Stimulated activated CD8-positive, alpha-beta memory T cell treated with anti-CD3 and anti-CD28 coated beads, Interleukin-4, amount 100 ng/mL, for 24 hours (primary cell): ENCODE data around the gene SMPX.

Source experiments
- DNase-seq: peaks from one replicate; pipeline ENCODE4 v3.0.0-alpha.2; 2020; ENCODE audit warnings: low read depth

SMPX gene

DNA sequence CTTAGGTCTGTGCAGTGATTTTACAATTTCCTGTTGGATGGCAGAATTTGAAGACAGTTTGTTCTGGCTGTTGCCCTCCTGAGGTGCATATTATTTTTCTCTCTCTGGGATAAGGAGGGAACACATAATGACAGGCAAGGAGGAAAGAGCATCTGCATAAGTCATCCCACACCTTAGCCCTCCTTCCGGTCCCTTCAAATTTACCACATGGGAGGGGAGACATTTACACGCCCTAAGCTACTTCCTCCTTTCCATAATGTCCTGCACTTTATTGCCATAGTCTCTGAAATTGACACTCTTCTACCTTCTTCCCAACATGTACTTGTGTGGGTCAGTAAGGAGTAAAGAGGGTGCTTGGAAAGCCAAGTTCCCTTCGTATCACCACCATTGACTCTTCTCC, 13.9 kb downstream of the SMPX start:
- DNase-seq, result no peak

DNA sequence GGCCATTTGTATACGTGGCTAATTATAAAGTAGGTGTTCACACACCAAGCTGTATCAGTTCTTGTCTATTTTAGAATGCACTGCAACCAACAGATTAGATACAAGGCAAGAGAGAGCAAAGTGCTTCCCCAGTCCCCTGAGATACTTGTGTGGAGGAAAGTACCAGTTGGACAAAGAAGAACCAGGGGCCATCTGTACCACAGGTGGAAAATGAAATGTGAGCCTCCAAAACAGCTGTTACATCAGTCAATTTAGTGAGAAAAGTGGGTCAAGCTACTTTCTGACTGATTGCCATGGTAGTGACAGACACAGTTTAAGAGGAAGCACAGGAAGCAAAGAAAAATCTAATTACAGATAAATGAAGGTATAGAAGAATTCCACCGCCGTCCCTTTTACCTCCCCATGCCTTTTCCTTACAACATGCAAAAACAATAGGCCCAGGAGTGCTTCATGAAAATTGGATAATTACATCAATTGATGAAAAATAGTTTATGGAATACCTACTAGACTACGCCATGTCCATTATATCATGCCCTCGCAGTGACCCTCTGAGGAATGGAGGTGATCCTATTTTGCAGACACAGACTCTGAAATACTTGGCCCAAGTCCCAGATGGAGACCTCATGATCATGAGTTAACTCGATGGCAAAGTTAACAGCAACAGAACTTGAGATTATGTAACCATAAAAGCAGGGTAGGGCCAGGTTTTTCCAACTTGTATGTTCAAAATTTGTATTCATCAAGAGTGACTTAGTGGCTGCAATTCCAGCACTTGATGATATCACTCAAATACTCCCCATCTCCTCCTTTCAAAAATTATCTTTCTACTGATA, 15.8 kb downstream of the SMPX start:
- DNase-seq, result no peak

DNA sequence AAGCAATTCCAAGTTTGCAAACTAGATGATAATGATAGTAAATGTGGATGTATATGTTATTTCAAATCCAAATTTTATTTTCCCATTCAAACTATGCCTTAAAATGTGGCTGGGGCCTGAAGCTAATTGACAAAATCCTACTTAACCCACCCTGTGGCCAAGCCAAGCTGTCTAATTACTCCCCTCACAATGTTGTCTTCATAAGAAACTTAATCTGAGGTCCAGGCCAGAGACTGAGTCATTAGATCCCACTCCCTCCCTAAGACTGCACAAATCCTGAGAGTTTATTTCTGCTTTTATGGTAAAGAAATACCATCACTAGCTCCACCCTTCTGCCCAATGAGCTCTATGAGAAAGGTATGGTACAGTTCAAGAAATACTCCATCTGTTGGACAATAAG, 16.6 kb downstream of the SMPX start:
- no peak for DNase-seq

DNA sequence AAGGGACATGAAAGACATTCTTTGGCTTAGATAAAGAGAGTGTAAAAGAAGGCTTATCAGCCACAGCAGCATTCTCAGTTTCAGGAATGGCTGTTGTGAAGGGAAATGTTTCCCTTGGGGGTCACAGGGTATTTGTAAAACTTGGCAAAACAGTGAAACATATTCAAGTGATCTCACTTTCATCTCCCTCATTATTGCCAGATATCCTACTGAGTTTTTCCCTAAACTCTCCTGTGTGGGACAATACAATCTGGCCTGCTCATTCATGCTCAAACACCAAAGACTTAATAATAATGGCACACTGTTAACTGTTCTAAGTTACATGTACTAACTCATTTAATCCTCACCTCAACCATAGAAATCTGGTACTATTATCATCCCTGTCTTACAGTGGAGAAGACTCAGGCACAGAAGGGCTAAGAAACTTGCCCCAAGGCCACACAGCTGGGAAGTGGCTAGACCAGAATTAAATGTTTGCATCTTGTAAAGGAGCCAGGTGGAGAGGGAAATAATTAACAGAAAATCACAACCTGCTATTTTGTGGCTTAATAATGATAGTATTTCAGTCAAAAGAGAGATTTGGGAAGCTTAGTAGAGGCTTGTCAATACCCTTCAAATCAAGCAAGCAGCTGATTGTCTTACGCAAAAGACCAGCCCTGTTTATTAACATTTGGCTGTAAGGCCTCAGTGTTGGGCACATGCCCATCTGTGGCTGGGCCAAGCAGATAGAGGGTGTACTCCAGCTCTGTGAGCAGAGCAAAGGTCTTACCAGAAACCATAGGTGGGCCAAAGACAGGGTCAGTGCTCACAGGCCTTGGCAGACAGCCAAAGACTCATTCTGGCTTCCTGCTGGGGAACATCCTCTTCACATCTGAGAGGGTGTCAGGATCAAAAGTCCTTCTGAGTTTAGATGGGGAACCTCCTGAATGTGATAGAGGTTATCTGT, 17.3 kb downstream of the SMPX start:
- no peak for DNase-seq

DNA sequence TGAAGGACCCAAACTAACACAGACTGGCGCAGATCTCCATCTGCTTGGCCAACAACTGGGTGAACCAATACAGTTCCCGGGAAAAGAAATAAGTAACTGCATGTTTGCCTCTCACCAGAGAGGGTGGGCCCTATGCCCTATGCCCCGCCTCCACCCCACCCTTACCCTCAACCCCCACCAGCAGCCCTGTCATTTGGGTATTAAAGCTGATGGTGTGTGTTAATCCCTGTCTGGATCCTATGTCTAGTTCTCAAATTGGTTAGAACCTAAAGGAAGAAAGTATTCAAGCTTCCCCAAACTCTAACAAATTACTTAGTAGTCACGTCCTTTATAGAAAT, 19.0 kb downstream of the SMPX start:
- no peak for DNase-seq

DNA sequence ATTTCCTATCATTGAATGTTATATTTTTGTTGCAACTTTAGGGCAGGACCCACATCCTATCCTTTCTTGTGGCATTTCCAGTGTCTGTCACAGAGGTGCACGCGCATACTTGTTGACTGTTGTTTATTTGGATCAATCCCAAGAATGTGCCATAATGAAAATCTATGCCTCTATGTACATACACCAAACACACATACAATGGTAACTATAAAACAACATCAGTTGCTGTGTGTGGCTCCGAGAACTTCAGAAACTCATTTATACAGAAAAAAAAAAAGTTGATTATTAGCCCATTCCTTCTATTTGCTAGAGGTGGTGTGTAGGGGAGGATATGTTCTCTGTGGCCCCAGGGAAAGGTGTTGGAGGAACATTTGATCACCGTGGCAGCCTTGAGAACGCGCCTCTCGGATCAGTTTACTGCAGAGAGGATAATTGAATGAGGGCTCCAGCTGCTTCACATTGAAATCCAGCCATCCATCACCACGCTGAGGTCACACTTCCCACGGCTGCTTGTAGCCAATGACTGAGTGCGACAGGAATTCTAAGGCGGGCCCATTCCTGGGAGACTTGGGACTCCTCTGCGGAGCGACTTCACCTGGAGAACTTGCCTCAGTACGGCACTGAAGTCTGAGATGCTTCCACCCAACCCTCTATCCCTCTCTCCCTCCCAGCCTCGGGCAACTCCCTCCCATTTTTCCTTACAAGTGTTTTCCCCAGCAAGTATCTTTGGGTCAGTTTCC, 19.5 kb downstream of the SMPX start:
- DNase-seq, result no peak

DNA sequence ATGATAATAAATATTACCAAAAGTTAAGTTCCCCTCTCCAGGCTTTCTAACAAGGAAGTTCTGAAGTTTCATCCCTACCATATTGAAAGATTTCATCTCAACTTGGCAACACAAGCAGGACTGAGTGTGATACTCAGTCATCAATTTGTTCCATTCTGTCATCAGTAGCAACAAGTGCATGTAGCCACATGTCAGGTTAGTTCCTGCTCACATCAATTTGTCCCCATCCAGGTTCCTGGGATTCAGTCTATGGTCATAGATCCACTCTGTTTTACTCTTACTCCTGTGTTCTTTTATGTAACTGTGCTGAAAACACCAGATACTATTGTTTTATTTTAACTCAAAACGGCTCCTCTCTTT, 22.2 kb downstream of the SMPX start:
- DNase-seq, result no peak

DNA sequence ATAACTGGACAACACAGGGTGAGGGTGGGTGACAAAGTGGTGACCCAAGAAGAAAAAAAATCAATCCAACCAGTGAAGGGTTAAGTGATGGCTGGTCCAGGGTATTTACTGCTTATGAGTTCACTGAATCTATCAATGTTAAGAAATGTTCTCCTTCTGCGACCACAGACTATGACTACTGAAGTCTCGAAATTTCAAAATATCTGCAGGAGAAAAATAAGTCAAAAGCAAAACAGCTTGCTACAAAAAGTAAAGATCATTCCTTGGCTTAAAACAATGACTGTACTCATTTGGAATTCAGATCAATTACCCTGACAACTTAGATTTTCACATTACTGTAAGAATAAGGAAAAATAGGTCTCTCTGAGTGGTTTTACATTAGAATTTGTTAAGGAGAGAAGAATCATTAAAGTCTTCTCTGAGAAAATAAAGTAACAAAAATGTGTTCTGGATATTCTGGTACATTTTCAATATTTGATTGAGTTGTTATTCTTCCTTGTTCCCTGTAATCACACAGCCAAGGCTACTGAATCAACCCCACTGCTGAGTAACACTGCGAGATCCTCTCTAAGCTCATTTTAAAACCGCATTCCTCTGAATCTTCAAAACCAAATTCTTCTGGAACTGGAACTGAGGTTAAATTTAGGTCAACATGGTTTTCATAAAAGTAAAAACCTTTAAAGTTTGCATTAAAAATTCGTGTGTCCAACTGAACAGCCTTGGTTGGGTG, 22.7 kb downstream of the SMPX start:
- no peak for DNase-seq

DNA sequence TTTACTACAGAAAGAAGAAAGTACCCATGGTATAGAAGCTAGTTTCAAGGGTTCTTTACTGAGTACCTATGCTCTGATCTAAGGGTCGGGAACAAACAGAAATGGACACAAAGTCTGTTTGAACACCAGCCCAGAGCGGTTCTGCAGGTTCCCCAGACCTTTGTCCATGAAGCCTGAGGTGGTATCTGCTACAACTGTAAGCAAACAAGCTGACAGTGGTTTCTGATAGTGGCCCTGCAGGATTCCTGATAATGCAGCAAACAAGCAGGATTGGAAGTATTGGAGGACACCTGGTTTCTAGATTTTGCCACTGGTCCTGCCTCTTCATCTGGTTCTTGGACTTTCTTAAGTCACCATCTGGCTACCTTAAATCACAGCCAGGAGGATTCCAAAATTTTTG, 23.7 kb downstream of the SMPX start:
- DNase-seq, result no peak

DNA sequence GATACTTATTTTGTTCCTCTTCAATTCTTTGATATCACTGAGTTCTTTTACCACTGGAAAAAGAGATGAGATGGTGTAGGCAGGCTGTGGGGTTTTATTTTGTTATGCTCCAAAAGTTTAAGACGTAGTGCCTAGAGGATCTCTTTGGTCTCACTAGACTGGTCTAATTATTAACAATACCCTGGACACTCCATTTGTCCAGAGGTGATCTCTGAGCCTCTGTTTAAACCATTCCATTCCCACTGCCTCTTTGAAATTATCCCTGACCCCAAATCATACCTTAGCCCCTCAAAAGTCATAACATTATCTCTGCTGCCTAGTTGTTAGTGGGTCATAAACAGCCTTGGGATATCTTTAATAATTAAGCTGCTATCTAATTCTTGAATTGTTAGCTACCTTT, 24.2 kb downstream of the SMPX start:
- DNase-seq, result no peak

DNA sequence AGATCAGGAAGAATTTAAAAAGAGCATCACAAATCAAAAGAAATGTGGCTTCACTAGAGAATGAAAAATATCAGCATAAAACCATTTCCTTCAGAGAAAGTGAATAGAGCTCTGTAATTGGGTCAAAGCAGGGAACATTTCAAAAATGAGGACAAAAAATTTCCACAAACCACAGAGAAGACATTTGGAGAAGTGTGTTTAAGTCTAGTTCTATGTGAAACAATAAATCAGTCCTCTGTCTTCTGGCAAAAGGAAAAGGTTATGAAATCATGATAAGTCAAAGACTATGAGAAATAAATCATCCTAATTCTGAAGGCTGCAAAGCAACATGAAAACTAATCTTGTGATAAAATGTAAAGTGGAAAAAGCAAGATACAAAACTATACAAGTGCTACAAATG, 27.9 kb downstream of the SMPX start:
- DNase-seq, result no peak

DNA sequence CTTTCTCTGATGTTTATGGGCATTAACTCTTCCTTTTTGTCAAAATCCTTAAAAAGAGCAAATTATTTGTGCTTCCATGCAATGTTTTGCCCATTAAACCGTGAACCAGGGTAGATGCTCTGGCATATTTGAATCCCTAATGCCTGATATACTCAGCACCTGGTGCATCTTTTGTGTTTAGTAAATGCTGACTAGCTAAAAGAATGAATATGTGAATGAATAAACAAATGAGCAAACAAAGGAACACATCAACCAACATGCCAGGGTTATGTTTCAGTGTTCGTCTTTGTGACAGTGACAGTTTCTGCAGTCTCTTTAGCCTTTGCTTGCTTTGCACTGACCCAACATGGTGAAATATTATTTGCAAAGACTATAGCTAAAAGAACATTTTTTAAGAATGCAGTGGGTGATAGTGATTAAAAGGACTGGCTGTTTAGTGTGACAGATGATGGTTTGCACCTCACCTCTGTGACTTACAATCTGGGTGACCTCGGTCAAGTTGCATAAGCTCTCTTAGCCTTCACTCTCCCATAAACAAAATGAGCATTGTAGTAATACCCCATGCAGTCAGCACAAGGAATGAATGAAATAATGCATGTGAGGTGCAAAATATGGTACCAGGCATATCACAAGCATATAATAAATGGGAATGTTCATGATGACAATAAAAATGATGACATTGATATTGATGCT, 29.5 kb downstream of the SMPX start:
- no peak for DNase-seq

DNA sequence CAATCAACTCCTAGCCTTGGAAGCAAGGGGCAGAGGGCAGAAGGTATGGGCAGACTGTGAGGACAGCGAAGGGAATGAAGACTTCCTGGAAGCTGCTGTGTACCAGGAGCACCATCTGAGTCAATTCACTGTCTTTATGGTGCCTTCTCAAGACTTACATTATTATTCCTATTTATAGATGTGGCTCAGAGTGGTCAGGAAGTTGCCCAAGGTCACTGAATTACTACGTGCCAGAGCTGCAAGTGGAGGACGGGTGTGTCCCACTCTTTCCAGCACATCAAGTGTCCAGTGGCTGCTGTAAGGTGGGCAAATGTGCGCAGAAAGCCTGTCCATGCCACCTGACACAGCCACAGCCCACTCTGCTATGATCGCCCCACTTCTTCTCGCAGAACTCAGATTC, 32.0 kb downstream of the SMPX start:
- DNase-seq, result no peak

DNA sequence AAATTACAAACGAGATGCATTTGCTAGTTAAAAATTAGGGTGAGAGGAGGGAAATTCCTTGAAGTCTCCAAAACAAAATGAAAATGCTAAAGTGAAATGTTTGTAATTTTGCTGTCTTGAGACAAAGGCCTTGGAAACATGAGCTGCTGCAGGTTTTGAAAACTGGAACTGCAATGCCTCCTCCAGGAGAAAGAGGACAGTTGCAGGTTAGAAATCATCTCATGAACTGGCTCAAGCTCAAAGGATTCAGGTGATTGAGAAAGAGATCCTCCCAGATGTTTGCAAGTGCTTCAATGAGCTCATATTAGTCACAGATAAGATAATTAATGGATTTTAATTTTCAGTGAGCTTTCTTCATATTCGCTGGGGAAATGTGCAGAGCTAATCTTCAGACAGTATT, 32.4 kb downstream of the SMPX start:
- DNase-seq, result no peak

DNA sequence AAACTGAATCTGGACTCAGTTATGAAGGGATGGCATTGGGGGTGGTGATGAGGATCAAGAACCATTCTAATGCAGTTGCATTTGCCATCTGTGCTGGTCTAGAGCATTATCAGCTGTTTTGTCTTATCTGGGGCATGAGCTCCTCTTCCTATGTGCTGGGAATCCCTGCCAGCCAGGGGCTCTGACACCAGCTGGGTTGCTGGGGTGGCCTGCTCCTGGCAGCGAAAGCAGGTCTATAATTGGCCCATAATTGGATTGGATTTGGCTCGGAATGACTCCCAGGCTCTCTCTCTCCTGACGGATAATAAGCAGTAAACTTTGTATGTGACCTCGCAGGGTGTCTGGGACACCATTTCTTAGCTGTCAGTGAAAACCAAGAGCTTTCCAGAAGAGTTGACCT, 34.1 kb downstream of the SMPX start:
- DNase-seq, result no peak

DNA sequence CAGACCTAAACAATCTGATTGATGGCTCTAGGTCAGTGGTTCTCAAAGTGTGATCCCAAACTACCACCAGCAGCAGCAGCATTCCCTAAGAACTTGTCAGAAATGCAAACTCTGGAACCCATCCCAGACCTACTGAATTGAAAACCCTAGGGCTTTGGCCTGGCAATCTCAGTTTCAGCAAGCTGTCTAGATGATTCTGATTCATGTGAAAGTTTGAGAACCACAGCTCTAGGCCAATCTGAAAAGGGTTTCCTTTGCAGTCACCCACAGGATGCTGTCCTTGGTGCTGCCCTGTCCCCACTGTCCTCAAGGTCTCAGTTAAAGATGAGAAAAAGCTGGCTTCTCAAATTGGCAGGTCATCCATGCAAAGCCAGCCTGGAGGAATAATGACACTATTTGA, 34.8 kb downstream of the SMPX start:
- DNase-seq, result no peak

DNA sequence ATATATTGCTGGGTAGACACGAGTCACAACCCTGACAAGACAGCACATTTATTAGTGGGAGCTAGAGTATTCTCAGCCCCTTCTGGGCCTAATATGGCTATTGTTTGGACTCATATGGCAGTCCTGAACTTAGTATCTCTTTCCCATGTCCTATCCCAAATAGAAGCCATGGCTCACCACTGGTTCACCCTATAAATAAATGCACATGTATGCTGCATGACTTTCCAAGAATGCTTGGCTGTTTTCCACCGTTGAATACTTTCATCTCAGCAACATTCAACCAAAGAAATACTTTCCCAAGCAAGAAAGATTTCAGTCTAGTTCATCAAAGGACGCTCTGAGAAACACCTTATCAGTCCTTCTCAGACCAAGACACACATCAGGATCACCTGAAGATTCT, 36.7 kb downstream of the SMPX start:
- no peak for DNase-seq

DNA sequence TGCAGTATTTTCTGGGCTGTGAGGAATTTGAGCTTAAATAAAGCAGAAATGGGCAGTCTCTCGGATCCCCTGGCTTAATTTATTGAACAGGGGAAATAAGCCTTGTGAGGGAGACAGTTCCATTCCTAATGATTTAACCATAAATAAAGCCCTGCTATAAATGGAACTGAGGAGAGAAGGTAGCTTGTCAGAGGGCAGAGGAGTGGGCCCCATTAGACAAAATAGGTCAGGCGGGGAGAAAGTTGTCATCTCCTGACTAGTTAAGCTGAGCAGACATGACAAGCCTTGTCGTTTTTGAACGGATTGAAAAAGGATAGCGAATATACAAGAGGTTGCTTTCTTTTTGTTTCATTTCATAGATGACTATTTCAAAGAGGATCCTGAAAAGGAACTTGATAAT, 39.3 kb downstream of the SMPX start:
- DNase-seq, result no peak

DNA sequence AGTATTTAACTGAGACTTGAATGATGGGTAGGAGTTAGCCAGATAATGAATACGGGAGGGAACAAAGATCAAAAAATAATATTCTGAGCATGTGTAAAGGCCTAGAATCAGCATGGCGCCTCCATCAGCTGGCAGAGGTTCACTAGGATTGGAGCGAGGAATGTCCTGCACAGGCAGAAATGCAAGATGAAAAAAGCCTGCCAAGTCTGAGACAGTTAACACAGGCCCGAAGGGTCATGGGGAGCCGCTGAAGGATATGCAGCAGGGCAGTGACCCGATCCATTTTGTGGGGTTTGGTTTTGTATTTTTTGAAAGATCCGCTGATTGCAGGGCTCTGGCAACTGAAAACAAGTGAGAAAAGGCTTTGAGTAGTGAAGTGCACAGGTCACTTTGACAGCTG, 40.1 kb downstream of the SMPX start:
- no peak for DNase-seq

DNA sequence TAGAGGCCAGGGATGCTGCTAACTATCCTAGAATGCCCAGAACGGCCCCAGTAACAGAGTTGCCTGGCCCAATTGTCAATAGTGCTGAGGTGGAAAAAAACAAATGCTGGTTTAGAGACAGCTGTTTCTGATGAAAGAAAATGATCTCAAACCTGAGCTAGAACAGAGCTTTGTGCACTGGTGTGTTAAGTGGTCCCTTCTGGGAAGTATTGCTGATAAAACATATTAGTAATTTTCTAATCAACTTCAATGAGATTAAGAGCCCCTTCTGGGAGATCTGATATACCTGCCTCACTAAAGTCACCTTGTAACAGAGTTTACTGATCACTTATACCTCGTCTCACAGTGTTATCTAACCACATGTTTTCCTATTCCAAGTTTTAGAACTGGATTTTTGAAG, 42.1 kb downstream of the SMPX start:
- no peak for DNase-seq

DNA sequence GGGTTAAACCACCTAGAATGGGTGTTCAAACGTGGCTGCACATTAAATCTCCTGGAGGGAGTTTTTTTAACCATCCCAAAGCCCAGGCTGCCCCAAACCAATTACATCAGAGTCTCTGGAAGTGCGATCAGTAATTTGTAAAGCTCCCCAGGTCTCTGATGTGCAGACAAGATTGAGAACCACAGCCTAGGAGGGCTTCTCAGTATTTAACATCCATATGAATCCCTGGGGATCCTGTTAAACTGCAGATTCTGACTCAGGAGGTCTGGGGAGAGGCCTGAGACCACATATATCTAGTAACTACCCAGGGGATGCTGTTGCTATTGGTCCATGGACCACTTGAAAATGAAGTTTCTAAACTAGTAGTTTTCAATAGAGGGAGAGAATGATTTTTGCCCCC, 42.6 kb downstream of the SMPX start:
- no peak for DNase-seq

DNA sequence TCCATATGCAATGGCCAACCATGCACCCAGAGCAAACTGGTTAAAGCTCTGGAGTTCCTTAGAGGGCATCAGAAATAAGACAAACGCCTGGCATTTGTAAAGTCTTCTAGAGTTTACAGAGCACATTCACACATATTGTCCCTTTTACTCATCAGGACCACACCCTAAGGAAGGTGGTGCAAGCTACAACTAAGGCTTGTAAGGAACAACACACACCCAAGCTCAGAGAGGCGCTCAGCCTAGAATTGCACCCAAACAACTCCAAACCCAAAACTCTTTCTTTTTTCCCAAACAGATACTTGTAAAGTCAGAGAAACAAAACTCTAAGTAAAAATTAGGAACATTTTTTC, 46.1 kb downstream of the SMPX start:
- DNase-seq, result no peak
